ENCODE data around the gene ABCB7. TPM values are rescaled to one million over a fixed set of nuclear protein-coding genes. Genes with fewer than 3 reads are reported as not detected.
"Not testable (repeated sequence)": the region's sequence is repeated elsewhere in the genome, so short reads cannot be mapped to it uniquely, and the experiment has no call there.

Gene ABCB7
- polyA plus RNA-seq, 4 donors = 22.5 to 30.8 (median 28.5) TPM

- no peak for DNase-seq (ENCODE audit: low read depth in 4 of 4, low spot score in 3 of 4)
Measured at GRCh38 chrX:75107863-75108509, 48.1 kb downstream of the ABCB7 start.

DNA sequence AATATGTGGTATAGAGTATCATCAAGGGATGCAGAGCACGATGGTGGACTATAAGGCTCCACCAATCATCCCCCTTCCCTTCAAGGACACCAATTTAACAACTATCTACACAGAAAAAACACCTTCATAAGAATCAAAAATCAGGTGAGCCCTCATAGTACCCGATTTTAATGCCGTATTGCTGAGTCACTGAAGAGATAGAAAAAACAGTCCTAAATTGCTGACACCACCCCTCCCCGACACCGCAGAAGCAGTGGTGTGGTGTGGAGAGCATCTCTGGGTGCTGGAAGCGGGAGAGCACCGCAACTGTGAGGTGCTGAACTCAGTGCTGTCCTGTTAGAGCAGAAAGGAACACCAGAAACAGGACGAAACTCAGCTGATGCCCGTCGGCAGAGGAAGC lies 49.3 kb downstream of the ABCB7 start:
- DNase-seq (ENCODE audit: low read depth in 4 of 4, low spot score in 3 of 4) = no peak

- no peak for DNase-seq (ENCODE audit: low read depth in 4 of 4, low spot score in 3 of 4)
Measured at GRCh38 chrX:75096331-75096730, 59.8 kb downstream of the ABCB7 start.

DNA sequence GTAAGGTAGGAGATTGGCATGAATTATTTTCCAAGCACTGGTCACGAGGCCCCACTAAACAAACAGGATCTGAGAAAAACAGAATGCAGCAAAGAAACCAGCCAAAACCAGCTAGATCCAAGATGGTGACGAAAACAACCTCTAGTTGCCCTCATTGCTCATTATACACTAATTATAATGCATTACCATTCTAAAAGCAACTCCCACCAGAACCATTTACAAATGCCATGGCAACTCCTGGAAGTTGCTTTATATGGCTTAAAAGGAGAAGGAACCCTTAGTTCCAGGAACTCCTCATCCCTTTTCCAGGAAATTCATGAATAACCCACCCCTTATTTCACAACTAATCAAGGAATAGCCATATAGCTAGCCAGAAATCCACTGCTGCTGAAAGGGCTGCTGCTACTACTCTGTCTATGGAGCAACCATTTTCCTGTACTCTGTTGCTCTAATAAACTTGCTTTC lies 69.3 kb downstream of the ABCB7 start:
- no peak for DNase-seq (ENCODE audit: low read depth in 4 of 4, low spot score in 3 of 4)

DNA sequence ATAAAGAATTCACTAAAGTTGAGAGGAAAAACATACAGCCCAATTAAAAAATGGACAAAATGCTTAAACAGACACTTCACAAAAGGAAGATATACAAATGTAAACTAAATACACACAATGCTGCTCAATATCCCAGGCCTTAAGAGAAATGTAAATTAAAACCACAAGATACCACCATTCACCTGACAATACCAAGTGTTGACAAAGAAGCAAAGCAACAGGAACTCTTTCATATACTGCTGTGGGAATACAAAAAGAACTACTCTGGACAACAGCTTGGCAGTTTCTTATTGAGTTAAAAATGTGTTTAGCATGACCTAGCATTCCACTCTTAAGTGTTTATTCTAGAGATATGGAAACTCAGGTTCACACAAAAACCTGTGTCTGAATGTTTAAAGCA lies 71.3 kb downstream of the ABCB7 start:
- DNase-seq (ENCODE audit: low read depth in 4 of 4, low spot score in 3 of 4) = no peak

DNA sequence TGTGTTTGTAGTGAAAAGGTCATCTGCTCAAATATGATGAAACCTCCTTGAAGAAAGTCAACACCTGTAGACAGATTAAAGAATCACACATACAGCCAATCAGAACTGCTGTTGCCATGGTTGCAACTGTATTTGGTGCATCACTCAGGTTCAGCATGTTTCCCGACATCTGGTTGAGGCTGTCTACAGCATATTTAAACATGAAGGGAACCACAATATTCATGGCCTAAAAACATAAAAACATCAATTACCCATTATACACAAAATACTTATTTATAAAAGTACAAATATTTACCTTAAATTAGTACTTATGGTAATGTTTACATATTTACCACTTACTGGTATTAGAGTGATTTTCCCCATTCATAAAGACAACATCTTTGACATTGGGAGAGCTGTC lies 79.7 kb downstream of the ABCB7 start:
- no peak for DNase-seq (ENCODE audit: low read depth in 4 of 4, low spot score in 3 of 4)

GRCh38 chrX:75074475-75074874 lies 81.6 kb downstream of the ABCB7 start:
- DNase-seq (ENCODE audit: low read depth in 4 of 4, low spot score in 3 of 4) = no peak

GRCh38 chrX:75071334-75071733 lies 84.7 kb downstream of the ABCB7 start:
- DNase-seq (ENCODE audit: low read depth in 4 of 4, low spot score in 3 of 4) = no peak

GRCh38 chrX:75067931-75068330 lies 88.2 kb downstream of the ABCB7 start:
- DNase-seq (ENCODE audit: low read depth in 4 of 4, low spot score in 3 of 4) = no peak

GRCh38 chrX:75061701-75062100 lies 94.4 kb downstream of the ABCB7 start:
- no peak for DNase-seq (ENCODE audit: low read depth in 4 of 4, low spot score in 3 of 4)

- DNase-seq (ENCODE audit: low read depth in 4 of 4, low spot score in 3 of 4) = no peak
Measured at GRCh38 chrX:75051047-75051446, 105.0 kb downstream of the ABCB7 start.

DNA sequence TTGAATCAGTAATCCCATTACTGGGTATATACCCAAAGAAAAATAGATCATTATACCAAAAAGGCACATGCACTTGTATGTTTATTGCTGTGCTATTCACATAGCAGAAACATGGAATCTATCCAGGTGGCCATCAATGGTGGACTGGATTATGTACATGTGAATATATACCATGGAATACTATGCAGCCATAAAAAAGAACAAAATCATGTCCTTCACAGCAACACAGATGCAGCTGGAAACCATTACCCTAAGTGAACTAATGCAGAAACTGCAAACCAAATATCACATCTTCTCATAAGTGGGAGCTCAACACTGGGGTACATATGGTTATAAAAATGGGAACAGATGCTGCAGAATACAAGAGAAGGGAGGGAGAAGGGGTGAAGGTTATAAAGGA lies 110.7 kb downstream of the ABCB7 start:
- no peak for DNase-seq (ENCODE audit: low read depth in 4 of 4, low spot score in 3 of 4)

- DNase-seq (ENCODE audit: low read depth in 4 of 4, low spot score in 3 of 4) = not testable (repeated sequence)
Measured at GRCh38 chrX:75044142-75044541, 111.9 kb downstream of the ABCB7 start.

- no peak for DNase-seq (ENCODE audit: low read depth in 4 of 4, low spot score in 3 of 4)
Measured at GRCh38 chrX:75038925-75039324, 117.2 kb downstream of the ABCB7 start.

Other genes with a start within 250 kb of the ABCB7 start
- gene NEXMIF, start 230.8 kb downstream of the ABCB7 start, polyA plus RNA-seq (ENCODE audit: insufficient read length in 4 of 4) = 10 to 100 TPM in 1 of 4 donors, 1 to 10 TPM in 3; 2.5 to 10.8 (median 3.4) TPM
- gene UPRT, start 117.8 kb upstream of the ABCB7 start, polyA plus RNA-seq (ENCODE audit: insufficient read length in 4 of 4) = 10 to 100 TPM; 12.8 to 20.4 (median 16.5) TPM